K562 (cell line): ENCODE results near the gene PHF21A.

Experiments
- ATF2 ChIP-seq: sonication (generic); formaldehyde crosslinking; IDR thresholded peaks from 2 replicates; pipeline ENCODE4 v1.8.1; 2022; ENCODE audit warnings: missing genetic modification reagents
- CHD4 ChIP-seq: fragments of 200-600 bp; sonication (generic); IDR thresholded peaks from 3 replicates; pipeline ENCODE4 v1.6.1; 2012; ENCODE audit warnings: low read depth, mild to moderate bottlenecking, mixed read lengths, low read length, inconsistent platforms; ENCODE audit not compliant: insufficient read depth, insufficient replicate concordance, poor library complexity, severe bottlenecking
- SNRNP70 ChIP-seq: fragments of 200-400 bp; formaldehyde crosslinking; optimal IDR thresholded peaks from 2 replicates; pipeline ENCODE3; 2017; ENCODE audit warnings: low read depth, low read length
- SRSF9 ChIP-seq: fragments of 200-400 bp; formaldehyde crosslinking; IDR thresholded peaks from 2 replicates; pipeline ENCODE4 v1.6.1; 2017; ENCODE audit warnings: low read depth, low read length, borderline replicate concordance
- TBL1XR1 ChIP-seq, 2 experiments: IDR thresholded peaks; 2 replicates each; pipeline ENCODE4 v1.6.1; 2012; ENCODE audit warnings: improper control_type of control experiment in 2 of 2, low read length in 2 of 2, mild to moderate bottlenecking in 1 of 2
- TRIM24 ChIP-seq, 2 experiments: fragments of 450-650 bp; IDR thresholded peaks; 2 replicates each; pipeline ENCODE4 v1.6.1; 2016
- TF ChIP-seq, protein P1 (sequence below): sonication (generic); formaldehyde crosslinking; IDR thresholded peaks from 2 replicates; pipeline ENCODE4 v1.8.1; 2023; ENCODE audit warnings: mild to moderate bottlenecking, missing genetic modification reagents

DNA sequence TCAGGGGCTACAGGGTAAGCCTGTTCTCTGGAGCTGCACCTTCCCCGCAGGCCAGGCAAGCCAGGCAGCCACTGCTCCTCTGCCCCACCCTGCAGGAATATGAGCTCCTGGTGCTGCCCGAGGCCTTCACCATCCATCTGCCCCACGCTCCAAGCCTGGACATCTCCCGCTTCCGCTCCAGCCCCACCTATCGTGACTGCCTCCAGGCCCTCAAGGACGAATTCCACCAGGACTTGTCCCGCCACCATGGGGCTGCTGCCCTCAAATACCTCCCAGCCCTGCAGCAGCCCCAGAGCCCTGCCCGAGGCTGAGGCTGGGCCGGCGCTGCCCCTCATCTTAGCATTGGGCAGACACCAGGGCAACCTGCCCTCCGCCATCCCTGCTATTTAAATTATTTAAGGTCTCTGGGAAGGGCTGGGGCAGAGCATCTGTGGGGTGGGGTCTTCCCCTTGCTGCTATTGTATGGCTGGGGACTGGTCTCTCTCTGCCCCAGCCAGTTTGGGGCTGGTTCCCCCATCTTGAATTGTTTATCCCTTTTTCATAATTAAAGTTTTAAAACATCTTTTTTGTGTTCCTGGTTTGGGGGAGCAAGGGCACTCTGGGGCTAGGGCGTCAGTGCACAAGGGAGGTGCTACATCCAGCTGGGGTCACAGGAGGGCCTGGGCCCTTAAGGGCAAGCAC lies 192.6 kb downstream of the PHF21A start:
- TF ChIP-seq SNRNP70 (no peak), SRSF9 (no peak), ATF2 (no peak), TBL1XR1 (IDR thresholded peaks at IDR 0.05; ENCODE audit: low read length in 2 of 2) (no peak), TRIM24 (IDR thresholded peaks at IDR 0.05) (no peak), CHD4 (no peak)
- TF ChIP-seq, protein P1, sequence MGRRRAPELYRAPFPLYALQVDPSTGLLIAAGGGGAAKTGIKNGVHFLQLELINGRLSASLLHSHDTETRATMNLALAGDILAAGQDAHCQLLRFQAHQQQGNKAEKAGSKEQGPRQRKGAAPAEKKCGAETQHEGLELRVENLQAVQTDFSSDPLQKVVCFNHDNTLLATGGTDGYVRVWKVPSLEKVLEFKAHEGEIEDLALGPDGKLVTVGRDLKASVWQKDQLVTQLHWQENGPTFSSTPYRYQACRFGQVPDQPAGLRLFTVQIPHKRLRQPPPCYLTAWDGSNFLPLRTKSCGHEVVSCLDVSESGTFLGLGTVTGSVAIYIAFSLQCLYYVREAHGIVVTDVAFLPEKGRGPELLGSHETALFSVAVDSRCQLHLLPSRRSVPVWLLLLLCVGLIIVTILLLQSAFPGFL (CRISPR knock-in tag), result no peak
